Measurements from ENCODE around the gene DMXL1. TPM values are rescaled to one million over a fixed set of nuclear protein-coding genes. Genes with fewer than 3 reads are reported as not detected.
"Not testable (repeated sequence)": the region's sequence is repeated elsewhere in the genome, so short reads cannot be mapped to it uniquely, and the experiment has no call there.

Gene DMXL1
- total RNA-seq, 1 experiment from 2014 or later = 43.3 TPM

DNA sequence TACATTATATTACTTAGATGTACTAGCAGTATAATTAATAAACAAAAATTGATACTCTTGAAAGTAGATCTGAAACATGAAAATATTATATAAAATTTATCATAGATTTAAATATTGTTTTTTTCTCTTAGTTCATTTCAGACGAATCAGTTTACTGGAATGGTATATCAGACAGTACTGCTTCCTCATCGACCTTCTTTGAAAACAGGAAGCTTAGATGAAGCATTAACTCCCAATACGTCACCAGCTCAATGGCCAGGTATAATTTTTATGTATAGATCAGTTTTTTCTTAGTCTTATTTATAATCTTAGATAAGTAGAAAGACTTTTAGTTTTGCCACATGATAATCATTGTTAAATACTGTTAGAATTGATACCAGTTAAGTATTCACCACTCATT lies 106.3 kb downstream of the DMXL1 start:
- Mint-ChIP-seq H3K27me3 (ENCODE audit: unreplicated experiment) (no peaks in the 10 kb centered on the region), H3K9me3 (ENCODE audit: low read depth, unreplicated experiment) (no peaks in the 10 kb centered on the region), H3K27ac (ENCODE audit: unreplicated experiment) (no peak overlapping the region), H3K36me3 (ENCODE audit: insufficient read depth, unreplicated experiment) (no peaks in the 10 kb centered on the region), H3K4me3 (ENCODE audit: low read depth, unreplicated experiment) (no peak overlapping the region), H3K4me1 (ENCODE audit: low read depth, unreplicated experiment) (no peaks in the 10 kb centered on the region)
- DNase-seq = no peak
- TF ChIP-seq, protein P1, sequence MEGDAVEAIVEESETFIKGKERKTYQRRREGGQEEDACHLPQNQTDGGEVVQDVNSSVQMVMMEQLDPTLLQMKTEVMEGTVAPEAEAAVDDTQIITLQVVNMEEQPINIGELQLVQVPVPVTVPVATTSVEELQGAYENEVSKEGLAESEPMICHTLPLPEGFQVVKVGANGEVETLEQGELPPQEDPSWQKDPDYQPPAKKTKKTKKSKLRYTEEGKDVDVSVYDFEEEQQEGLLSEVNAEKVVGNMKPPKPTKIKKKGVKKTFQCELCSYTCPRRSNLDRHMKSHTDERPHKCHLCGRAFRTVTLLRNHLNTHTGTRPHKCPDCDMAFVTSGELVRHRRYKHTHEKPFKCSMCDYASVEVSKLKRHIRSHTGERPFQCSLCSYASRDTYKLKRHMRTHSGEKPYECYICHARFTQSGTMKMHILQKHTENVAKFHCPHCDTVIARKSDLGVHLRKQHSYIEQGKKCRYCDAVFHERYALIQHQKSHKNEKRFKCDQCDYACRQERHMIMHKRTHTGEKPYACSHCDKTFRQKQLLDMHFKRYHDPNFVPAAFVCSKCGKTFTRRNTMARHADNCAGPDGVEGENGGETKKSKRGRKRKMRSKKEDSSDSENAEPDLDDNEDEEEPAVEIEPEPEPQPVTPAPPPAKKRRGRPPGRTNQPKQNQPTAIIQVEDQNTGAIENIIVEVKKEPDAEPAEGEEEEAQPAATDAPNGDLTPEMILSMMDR (IDR thresholded peaks at IDR 0.05; ENCODE audit: unreplicated experiment) = no peak
- no TSS peak for BruUV-seq (replicated peaks)
- intact Hi-C loops (cut with micrococcal nuclease; ENCODE audit: unreplicated experiment) = no loop called here
- CTCF ChIA-PET = no interaction called here

DNA sequence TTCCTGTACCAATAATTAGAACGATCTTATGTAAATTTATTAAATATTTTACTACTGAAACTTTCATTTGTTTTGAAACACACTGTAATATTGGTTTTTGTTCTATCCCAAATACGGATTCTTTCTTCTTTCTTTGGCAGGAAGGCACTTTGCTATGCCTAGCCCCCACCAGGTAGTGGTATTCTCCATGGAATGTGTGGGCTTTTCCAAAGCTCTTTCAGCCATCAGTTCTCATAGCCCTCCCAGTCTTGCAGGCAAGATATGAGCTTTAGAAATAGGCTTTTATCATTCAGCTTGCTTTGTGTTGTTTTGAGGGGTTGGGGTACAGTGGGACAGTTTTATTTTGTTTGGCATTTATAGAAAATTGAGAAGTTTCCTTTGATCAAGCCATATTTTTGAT lies 107.5 kb downstream of the DMXL1 start:
- H3K36me3 Mint-ChIP-seq (ENCODE audit: insufficient read depth, unreplicated experiment) = no peaks in the 10 kb centered on the region
- CTCF ChIA-PET = no interaction called here
- intact Hi-C loops (cut with micrococcal nuclease; ENCODE audit: unreplicated experiment) = no loop called here
- H3K27ac Mint-ChIP-seq (ENCODE audit: unreplicated experiment) = no peak overlapping the region
- BruUV-seq (replicated peaks) = no TSS peak
- H3K4me3 Mint-ChIP-seq (ENCODE audit: low read depth, unreplicated experiment) = no peak overlapping the region
- no peaks in the 10 kb centered on the region for H3K9me3 Mint-ChIP-seq (ENCODE audit: low read depth, unreplicated experiment)
- TF ChIP-seq, protein P1 (IDR thresholded peaks at IDR 0.05; ENCODE audit: unreplicated experiment) = no peak
- H3K4me1 Mint-ChIP-seq (ENCODE audit: low read depth, unreplicated experiment) = no peaks in the 10 kb centered on the region
- no peak for DNase-seq
- no peaks in the 10 kb centered on the region for H3K27me3 Mint-ChIP-seq (ENCODE audit: unreplicated experiment)

GRCh38 chr5:119179857-119180641 lies 109.2 kb downstream of the DMXL1 start:
- no peaks in the 10 kb centered on the region for H3K27me3 Mint-ChIP-seq (ENCODE audit: unreplicated experiment)
- no peak overlapping the region for H3K27ac Mint-ChIP-seq (ENCODE audit: unreplicated experiment)
- no peaks in the 10 kb centered on the region for H3K36me3 Mint-ChIP-seq (ENCODE audit: insufficient read depth, unreplicated experiment)
- CTCF ChIA-PET = no interaction called here
- H3K4me3 Mint-ChIP-seq (ENCODE audit: low read depth, unreplicated experiment) = no peak overlapping the region
- no TSS peak for BruUV-seq (replicated peaks)
- DNase-seq = no peak
- intact Hi-C loops (cut with micrococcal nuclease; ENCODE audit: unreplicated experiment) = no loop called here
- TF ChIP-seq, protein P1 (IDR thresholded peaks at IDR 0.05; ENCODE audit: unreplicated experiment) = no peak
- peaks cover 5% of the 10 kb centered on the region for H3K4me1 Mint-ChIP-seq (ENCODE audit: low read depth, unreplicated experiment)
- H3K9me3 Mint-ChIP-seq (ENCODE audit: low read depth, unreplicated experiment) = no peaks in the 10 kb centered on the region

DNA sequence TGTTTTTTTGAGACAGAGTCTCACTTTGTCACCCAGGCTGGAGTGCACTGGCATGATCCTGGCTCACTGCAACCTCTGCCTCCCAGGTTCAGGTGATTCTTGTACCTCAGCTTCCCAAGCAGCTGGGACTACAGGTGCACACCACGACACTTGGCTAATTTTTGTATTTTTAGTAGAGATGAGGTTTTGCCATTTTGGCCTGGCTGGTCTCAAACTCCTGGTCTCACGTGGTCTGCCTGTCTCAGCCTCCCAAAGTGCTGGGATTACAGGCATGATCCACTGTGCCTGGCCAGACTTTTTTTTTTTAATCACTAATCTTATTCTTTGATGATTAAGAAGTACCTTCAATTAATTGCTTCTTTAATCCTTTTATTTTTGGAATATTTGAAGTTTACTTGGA lies 114.6 kb downstream of the DMXL1 start:
- DNase-seq; H3K4me1 Mint-ChIP-seq (ENCODE audit: low read depth, unreplicated experiment); H3K27ac Mint-ChIP-seq (ENCODE audit: unreplicated experiment); H3K9me3 Mint-ChIP-seq (ENCODE audit: low read depth, unreplicated experiment); intact Hi-C loops (cut with micrococcal nuclease; ENCODE audit: unreplicated experiment); H3K36me3 Mint-ChIP-seq (ENCODE audit: insufficient read depth, unreplicated experiment); CTCF ChIA-PET; BruUV-seq (replicated peaks); H3K27me3 Mint-ChIP-seq (ENCODE audit: unreplicated experiment); H3K4me3 Mint-ChIP-seq (ENCODE audit: low read depth, unreplicated experiment): not testable (repeated sequence)

GRCh38 chr5:119187776-119188529 lies 117.1 kb downstream of the DMXL1 start:
- Mint-ChIP-seq H3K36me3 (ENCODE audit: insufficient read depth, unreplicated experiment) (no peaks in the 10 kb centered on the region), H3K27me3 (ENCODE audit: unreplicated experiment) (no peaks in the 10 kb centered on the region), H3K9me3 (ENCODE audit: low read depth, unreplicated experiment) (no peaks in the 10 kb centered on the region), H3K27ac (ENCODE audit: unreplicated experiment) (no peak overlapping the region), H3K4me1 (ENCODE audit: low read depth, unreplicated experiment) (peaks cover 10% of the 10 kb centered on the region), H3K4me3 (ENCODE audit: low read depth, unreplicated experiment) (no peak overlapping the region)
- intact Hi-C loops (cut with micrococcal nuclease; ENCODE audit: unreplicated experiment) = no loop called here
- BruUV-seq (replicated peaks) = no TSS peak
- TF ChIP-seq, protein P1 (IDR thresholded peaks at IDR 0.05; ENCODE audit: unreplicated experiment) = no peak
- CTCF ChIA-PET = no interaction called here
- DNase-seq = no peak
